GM10248 (cell line): ENCODE results near the gene NHEJ1.

Experiments used
- CTCF ChIA-PET: fragments of 300-600 bp; sonication (Branson Sonifier 250); formaldehyde crosslinking; extraction: SDS; loops from one replicate; lab custom pipeline; 2021; ENCODE audit warnings: antibody characterized with exemption; lab: Yijun Ruan, JAX
- POLR2A ChIA-PET: fragments of 350-650 bp; sonication (Branson Sonifier 250); formaldehyde crosslinking; extraction: SDS; loops from one replicate; lab custom pipeline; 2020; ENCODE audit warnings: antibody characterized with exemption; lab: Yijun Ruan, JAX
- DNase-seq: peaks from one replicate; pipeline ENCODE4 v3.0.0; 2012; ENCODE audit errors: extremely low spot score
- TF ChIP-seq, protein P1 (sequence below): IDR thresholded peaks from 2 replicates; pipeline ENCODE4 v1.5.1; 2012; ENCODE audit warnings: mild to moderate bottlenecking, low read depth; ENCODE audit errors: extremely low read depth, missing control alignments, control extremely low read depth

NHEJ1 gene

GRCh38 chr2:219059725-219060682 lies 100.6 kb downstream of the NHEJ1 start:
- ChIA-PET POLR2A (no interaction called here), CTCF (interaction anchor here (1.1 to 9.6 kb wide), 14 partner anchors 10 to 239 kb away, joined by 3 to 144 read pairs (median 14); partner anchors contain the start of gene CDK5R2)
- DNase-seq = no peak
- TF ChIP-seq, protein P1, sequence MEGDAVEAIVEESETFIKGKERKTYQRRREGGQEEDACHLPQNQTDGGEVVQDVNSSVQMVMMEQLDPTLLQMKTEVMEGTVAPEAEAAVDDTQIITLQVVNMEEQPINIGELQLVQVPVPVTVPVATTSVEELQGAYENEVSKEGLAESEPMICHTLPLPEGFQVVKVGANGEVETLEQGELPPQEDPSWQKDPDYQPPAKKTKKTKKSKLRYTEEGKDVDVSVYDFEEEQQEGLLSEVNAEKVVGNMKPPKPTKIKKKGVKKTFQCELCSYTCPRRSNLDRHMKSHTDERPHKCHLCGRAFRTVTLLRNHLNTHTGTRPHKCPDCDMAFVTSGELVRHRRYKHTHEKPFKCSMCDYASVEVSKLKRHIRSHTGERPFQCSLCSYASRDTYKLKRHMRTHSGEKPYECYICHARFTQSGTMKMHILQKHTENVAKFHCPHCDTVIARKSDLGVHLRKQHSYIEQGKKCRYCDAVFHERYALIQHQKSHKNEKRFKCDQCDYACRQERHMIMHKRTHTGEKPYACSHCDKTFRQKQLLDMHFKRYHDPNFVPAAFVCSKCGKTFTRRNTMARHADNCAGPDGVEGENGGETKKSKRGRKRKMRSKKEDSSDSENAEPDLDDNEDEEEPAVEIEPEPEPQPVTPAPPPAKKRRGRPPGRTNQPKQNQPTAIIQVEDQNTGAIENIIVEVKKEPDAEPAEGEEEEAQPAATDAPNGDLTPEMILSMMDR = no peak

DNA sequence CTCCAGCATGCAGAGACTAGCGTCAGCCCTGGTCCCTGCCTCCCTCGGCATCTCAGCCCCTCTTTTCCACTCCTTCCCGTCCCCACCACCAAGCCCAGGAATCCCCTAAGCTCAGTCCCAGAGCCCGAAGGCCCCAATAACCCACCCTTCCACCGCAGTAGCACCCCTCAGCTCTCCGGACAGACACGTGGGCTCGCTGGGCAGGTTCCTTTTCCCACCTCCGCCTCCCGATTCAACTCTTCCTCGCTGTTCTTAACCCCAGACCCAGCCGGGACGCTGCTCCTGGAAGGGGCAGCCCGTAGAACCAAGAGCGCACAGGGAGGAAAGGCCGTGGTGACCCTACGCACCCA lies 101.3 kb downstream of the NHEJ1 start:
- DNase-seq = no peak
- ChIA-PET CTCF (interaction anchor here (1.0 to 9.6 kb wide), 25 partner anchors 9 to 329 kb away, joined by 3 to 144 read pairs (median 12); partner anchors contain the start of genes CFAP65 and NHEJ1), POLR2A (no interaction called here)
- TF ChIP-seq, protein P1 = no peak

DNA sequence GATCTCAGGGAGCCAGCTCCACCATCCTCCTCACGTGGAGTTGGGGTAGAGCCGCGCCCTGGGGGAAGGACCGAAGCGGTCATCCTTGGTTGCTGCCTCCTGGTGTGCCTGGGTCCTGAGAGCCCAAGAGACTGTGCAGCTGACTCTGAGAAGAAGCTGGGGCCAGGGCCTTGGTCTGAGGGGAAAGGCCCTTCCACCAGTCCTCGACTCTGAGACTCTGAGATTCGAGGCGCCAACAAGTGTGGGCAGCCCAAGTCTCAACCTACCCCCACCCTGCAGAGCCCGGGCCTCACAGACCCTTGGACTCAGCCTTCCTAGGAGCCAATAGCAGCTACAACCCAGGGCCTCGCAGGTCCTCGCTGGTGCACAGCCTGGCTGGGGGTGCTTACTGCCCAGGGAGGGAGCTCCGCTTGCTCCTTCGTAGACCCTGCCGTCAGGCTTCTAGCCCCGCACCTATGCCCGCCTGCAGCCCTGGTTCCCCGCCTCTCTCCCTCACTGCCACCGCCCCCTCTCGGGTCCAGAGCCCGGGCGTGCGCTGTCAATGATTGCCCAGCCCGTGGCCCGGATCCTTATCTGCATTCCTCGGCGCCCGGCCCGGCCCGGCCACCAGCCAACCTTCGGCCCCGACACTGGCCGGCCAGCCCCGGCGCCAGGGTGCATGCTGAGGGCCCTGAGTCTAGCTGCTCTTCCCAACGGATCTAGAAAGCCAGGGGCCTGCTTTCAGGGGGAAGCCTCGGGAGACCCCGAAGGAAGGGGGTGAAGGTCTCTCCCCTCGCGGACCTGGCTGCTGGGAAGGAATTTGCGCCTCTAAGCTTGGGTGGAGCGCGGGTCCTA lies 101.9 kb downstream of the NHEJ1 start:
- CTCF ChIA-PET = interaction anchor here (0.6 to 9.6 kb wide), 54 partner anchors 9 to 1215 kb away, joined by 3 to 144 read pairs (median 5); partner anchors contain the start of genes CFAP65, NHEJ1 and ZFAND2B
- TF ChIP-seq, protein P1 = no peak
- DNase-seq = no peak
- POLR2A ChIA-PET = interaction anchor here (0.5 kb wide), 1 partner anchor 194 kb away, joined by 3 read pairs; the partner anchor contains the start of gene TUBA4B

DNA sequence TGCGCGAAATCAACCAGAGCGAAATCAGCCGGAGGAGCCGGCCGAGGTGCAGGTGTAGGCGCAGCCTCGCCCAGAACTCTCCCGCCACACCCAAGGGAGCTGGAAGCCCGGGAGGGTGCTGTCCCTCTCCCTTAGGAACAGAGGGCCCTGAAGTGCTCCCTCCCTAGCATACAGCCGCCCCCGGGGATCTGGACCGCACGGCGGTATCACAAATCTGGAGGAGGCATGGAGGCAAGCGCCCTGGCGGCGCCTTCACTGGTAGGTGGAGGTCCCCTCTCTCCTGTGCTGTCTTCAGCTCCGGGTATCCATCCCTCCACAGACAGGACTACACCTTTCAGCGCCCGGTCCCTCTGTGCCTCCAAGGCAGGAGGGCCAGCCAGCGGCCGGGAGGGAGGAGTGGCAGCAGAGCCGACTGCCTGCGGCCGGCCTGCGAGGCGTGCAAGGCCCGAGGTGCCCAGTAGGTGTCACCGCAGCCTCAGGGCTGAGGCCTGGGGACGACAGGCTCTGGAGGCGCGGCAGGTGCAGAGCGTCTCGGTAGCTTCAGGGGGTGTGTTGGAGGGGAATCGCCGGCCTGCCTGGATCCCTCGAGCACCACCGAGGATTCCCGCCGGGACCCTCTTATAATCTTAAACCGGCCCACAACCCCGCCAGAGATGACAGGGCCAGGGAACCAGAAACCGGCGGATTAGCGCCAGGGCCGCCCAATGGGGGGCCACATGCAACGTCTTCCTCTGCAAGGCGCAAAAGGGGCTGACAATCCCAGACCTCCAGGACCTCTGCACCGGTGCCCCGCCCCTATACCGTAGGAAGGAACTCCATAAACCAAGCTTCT lies 102.7 kb downstream of the NHEJ1 start:
- TF ChIP-seq, protein P1 = peak; percentile 99
- POLR2A ChIA-PET = interaction anchor here (0.5 kb wide), 1 partner anchor 195 kb away, joined by 3 read pairs; the partner anchor contains the start of gene TUBA4B
- DNase-seq = peak; percentile 90
- CTCF ChIA-PET = interaction anchor here (0.6 to 9.6 kb wide), 52 partner anchors 8 to 1214 kb away, joined by 3 to 144 read pairs (median 5); partner anchors contain the start of genes CFAP65, NHEJ1 and ZFAND2B

DNA sequence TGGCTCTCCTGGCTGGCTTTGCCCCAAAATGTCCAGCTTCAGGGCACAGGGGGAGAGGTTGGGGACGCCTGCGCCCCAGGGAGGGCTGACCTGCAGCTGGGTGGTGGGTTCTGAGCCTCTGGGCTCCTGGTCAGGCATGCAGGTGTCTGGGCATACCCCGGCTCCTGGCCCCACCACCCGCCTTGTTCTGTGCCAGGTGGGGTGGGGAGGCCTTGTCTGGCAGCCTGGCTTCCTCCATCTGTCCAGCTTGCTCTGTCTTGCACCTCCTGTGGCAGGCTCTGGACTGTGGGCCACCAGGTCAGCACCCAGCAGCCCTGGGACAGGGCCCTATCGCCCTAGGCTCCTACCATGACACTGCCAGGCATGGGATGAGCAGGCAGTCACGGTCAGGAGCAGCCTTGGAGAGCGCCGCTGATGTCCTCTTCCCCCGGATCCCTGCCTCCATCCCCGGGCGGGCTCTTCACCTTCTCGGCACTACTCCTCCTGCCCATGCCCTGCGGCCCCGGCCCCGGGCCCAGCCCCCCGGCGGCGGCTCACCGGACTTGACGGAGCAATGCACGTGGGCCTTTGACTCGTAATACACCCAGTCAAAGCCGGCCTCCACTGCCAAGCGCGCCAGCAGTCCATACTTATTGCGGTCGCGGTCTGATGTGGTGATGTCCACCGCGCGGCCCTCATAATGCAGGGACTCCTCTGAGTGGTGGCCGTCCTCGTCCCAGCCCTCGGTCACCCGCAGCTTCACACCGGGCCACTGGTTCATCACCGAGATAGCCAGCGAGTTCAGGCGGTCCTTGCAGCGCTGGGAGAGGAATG lies 103.5 kb downstream of the NHEJ1 start:
- POLR2A ChIA-PET = no interaction called here
- no peak for DNase-seq
- CTCF ChIA-PET = interaction anchor here (1.2 to 9.6 kb wide), 27 partner anchors 9 to 1213 kb away, joined by 3 to 144 read pairs (median 10); partner anchors contain the start of genes CFAP65 and ZFAND2B
- TF ChIP-seq, protein P1 = no peak
